Activated naive CD4-positive, alpha-beta T cell (primary cell): ENCODE data around the gene RINL.

Source experiments
- DNase-seq, 4 experiments: peaks; one replicate each; lab custom pipeline; 2025; lab: John Stamatoyannopoulos, UW

The RINL gene

GRCh38 chr19:38849147-38849859, 28.8 kb downstream of the RINL start:
- peak; percentile 96 to 98 (median 98) for DNase-seq

- DNase-seq = no peak
Measured at GRCh38 chr19:38848299-38849146, 29.6 kb downstream of the RINL start.

GRCh38 chr19:38846097-38846496, 32.0 kb downstream of the RINL start:
- no peak for DNase-seq

DNA sequence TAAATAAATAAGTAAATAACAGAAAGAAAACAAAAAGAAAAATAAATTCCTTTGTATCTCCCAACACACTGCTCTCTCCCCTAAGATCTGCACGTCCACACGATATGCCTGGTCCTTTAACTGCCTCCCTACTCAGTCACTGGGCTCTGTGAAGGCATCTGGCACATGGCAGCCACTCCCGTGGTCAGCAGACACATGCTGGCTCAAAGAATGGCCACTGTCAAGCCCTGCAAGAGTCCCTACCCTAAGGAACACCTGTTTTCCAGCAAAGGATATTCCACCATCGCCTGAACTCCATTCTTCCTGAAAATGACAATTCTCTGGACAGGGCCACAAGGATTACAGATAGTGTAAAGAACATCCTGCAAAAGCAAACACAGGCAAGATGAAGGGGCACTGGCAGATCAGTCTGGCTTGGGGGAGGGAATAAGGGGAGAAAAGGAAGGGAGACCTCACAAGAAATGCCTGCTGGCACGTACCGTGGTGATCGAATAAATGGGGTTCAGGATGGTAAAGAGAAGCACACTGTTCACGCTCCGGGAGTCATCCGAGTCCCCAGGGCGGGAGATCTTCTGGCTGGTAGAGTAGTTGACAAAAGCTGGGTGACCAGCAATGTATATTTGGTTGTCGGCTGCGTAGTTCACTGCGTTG, 32.6 kb downstream of the RINL start:
- no peak for DNase-seq

DNA sequence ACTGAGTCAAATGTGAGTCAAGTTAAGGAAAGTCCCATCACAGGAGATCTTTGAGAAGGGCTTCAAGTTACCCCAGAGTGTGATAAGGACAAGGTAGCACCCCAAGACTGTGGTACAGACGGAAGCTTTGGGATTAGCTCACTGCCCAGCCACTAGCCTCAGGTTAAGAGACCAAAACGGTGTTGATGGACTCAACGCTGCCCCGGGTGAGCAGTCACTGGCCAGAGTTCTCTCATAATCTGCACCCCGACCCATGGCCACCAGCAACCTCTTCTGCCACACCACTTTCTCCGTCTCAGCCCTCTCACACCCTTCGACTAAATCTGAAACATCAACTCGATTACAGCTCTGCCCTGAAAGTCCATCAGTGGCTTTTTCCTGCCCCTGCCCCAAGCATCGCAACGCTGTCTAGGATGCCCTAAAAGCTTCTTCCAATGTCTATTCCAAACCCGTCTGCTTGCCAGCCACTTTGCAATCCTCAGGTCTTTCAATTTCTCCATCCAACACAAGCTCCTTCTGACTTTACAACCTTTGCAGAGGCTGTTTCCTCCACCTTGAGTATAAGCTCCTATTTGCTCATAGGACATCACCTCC, 33.9 kb downstream of the RINL start:
- DNase-seq = no peak

DNA sequence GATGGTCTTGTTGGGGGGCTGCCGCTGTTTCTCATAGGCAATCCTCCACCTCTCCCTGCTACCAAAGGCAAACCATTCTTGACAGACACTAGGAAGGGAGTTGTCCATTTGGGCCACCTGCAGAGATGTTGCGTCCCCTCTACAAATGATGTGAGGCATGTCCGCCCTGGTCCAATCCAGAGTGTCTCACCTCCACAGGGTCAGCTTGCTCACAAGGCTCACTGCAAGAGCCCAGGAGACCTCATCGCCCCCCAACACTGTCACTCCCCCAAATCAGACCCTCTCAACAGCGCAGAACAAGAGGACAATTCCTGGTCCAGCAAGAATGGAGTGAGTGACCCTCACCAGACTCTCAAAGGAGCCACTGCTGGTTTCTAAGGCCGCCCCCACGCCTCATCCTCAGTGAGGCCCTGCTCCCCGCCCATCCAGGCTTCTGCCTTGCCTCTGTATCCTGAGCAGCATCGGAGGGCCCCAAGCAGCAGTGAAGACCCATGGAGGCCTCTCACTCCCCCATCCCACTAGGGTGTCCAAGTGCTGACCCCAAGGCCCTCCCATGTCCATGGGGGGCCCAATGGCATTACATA, 34.8 kb downstream of the RINL start:
- no peak for DNase-seq

- peak in 2 of 4 experiments; percentile 25 to 45 for DNase-seq
Measured at GRCh38 chr19:38842439-38843174, 35.5 kb downstream of the RINL start.

GRCh38 chr19:38841787-38842438, 36.2 kb downstream of the RINL start:
- peak in 2 of 4 experiments; percentile 18 to 32 for DNase-seq

DNA sequence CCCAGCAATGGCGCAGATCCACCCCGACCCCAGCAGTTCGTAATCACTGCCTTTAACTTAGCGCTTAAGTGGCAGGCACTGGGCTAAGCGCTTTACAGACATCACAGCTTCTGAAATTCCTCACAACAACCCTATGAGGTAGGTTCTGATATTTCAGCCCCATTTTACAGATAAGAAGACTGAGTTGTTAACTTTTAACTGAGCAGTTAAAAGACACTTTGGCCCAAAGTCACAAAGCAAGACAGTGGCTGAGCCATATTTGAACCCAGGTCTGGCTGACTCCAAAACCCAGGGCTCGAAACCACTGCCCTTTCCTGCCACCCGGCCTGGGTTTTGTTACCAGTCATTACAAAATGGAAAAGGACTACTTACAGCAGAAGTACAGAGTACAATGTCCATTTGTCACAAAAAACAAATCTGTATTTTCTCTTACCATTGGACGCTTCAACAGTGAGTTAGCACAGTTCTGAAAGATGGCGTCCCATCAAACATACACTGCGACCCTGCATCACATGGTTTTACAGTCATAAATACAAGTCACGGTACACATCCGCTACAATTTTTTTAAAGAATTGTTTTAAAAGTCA, 36.8 kb downstream of the RINL start:
- DNase-seq = no peak

DNA sequence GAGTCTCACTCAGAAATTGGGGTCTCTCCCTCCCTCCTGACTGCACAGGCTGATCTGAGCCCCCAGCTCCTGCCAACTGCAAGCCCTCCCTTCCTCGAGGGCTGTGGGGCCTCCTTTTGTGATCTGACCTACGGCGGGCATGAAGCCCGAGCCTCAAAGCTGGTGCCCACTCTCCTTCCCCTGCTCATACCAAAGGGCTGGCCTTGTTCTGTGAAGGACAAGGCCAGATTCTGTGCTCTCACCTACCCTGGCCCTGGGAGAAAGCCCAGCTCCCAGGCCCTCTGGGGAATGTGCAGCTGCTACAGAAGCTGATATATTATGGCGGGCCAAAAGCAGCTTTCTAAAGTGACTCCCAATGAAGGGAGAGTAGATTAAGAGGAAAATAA, 37.5 kb downstream of the RINL start:
- DNase-seq = no peak

- DNase-seq = no peak
Measured at GRCh38 chr19:38839816-38840582, 38.1 kb downstream of the RINL start.

DNA sequence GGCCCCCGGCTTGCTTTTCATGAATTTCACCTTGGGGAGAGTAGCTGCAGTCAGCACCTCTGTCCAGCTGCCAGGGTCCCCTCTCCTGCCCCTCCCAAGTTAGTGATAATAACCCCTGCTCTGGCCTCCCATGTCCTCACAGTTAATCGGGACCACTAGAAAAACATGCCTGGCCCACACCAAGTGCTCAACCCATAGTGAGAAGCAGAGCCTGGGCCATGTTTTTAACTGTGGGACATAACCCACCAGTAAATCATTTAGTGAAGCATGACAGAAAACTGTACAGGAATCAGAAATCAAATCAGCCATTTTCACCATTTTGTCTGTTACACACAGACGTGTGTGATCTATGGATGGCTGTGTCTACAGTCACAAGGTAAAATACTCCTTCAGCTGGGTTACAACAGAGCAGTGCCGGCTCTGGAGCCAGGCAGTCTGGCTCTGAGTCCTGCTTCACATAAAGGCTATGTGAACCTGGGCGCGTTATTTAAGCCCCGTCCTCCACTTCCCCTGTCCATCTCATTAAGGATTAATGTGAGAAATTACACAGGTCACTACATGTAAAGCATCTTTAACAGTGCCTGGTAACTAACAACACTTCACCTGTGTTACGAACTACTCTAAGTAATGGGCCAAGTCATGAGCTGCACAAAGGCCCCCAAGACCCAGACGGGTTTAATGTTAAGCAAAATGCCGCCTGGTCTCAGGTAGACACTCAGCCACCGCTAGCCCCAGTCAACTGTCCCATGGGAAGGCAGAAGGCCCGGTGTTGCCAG, 38.9 kb downstream of the RINL start:
- DNase-seq = no peak

DNA sequence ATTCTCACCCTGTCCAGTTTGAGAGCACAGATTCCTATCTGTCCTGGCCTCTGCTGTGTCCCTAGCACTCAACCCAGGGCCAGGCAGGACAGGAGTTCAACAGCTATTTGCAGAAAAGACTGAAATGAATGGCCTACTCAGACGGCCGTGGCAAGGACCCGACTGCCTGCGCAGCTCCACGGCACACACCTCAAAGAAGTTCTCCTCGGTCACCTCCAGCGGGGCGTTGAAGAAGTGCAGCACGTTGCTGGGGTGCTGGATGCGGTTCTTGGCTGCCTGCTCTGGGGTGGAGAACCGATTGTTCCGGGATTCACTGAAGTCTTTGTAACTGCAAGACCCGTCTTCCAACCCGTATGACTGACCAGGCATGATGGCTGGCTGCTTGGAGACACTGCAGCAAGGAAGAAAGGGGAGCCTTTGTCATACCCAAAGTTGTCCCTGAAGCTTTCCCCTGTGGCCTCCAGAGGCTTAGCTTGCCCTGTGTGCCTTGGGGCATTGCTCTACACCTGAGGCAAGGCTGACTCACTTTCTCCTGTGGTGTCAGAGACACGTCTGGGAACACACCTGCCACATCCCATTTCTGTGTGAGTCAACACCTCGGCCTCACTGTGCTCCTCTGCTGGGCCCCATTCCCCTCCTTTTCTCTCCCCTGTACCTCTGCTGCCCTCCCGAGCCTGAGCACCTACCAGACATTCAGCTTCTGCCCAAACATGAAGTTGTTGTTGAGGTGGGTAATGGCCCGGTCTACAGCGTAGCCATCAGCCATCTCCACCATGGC, 39.7 kb downstream of the RINL start:
- DNase-seq = no peak

GRCh38 chr19:38837656-38838121, 40.4 kb downstream of the RINL start:
- no peak for DNase-seq

DNA sequence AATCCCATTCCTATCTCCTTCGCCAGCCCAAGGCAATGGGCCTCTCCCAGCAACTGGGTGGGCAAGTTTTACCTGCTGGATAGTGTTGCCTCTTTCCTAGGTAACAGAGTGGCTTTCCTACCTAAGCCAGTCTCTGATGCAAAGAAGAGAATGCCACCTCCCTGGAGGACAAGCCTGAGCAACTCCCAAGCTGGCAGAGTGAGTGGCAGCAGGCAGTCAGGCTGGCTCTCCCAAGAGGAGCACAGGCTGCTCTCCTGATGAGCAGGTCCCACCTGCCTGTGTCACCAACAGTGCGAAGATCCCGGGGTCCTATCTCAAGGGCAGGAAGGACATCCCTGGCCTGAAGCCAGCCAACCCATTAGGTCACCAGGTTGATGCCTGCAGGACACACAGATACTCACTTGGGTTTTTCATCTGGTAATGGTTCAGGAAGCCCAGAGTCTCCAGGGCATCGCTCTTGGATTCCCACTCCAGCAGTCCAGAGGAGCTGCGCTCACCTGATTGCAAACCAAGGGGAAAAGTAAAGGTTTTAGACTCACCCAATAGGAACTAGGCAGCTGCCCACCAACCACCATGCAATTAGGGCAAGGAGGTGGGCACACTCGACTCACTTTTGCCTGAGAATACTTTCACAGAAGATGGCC, 41.0 kb downstream of the RINL start:
- DNase-seq = no peak

DNA sequence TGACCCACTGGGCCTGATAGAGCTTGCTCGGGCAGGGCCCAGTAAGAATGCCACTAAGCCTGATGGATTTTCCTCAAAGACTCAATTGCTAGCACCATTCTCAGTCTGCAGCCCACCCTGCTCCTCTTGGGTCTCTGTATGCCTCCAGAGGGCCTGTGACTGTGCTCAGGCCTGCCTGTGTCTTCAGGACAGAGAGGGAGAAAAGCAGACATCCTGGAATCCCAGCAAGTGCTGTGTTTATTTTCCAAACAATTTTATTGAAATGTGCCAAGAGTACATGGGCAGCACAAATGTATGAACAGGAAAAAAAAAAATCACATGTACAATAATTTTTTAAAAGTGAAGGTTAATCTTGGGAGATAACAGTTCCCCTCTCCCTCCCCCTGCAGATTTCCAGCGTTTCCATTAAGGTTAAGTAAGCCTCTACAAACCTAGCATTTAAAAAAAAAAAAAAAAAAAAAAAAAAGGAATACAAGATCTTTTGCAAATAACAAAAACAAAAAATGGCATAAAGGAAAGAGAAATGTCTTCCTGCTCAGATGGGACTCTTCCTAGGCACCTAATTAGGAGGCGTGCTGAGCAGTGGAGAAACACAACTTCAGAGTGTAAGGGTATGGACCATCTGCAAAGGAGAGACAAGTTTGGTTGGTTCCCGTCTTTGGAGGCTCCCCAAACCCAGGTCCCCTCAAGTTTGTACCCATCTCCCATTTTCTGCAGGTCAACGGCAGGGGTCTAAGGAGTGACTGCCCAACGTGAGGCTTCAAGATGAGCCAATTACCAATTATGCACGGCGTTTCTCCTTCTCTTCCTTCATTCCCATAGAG, 41.7 kb downstream of the RINL start:
- DNase-seq = no peak

- no peak for DNase-seq
Measured at GRCh38 chr19:38834590-38834989, 43.5 kb downstream of the RINL start.
